ENCODE results near the gene NHS.

GRCh38 chrX:17605676-17606075 is 230.7 kb downstream of the NHS start:
- TF ChIP-seq POLR2A (IDR thresholded peaks at IDR 0.05) (no peak), CTCF (IDR thresholded peaks at IDR 0.05) (no peak)
